Measurements from ENCODE around the gene CENPB.

DNA sequence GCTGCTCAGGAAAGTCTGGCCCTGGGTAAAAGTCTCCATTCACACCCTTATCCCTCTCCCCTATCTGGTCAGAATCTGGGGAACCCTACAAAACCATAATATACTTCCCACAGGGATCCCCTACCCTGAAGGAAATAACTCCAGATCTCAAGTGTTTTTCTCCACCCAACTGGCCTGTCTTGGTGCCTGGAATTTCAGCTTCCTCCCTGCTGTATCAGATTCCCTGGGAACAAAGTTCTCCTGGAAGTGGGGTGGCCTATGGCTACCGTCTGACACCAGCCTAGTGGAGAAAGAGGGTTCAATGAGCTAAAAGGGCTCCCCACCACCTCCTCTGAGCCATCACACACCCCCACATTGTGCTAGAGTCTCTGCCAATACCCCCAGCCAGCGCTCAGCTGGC, 39.1 kb downstream of the CENPB start:
- TF ChIP-seq POLR2A (IDR thresholded peaks at IDR 0.05; ENCODE audit: low read length) (no peak), GATA1 (IDR thresholded peaks at IDR 0.05; ENCODE audit: low read depth, low read length) (no peak)

All from erythroblast (primary cell).